CD4-positive, alpha-beta T cell treated with Interferon gamma for 1 hour (primary cell): ENCODE results near the gene ZNF19.
"Not testable (repeated sequence)": the region's sequence is repeated elsewhere in the genome, so short reads cannot be mapped to it uniquely, and the experiment has no call there.

Experiments
- DNase-seq: peaks from one replicate; pipeline ENCODE4 v3.0.0-alpha.2; 2020

The ZNF19 gene

DNA sequence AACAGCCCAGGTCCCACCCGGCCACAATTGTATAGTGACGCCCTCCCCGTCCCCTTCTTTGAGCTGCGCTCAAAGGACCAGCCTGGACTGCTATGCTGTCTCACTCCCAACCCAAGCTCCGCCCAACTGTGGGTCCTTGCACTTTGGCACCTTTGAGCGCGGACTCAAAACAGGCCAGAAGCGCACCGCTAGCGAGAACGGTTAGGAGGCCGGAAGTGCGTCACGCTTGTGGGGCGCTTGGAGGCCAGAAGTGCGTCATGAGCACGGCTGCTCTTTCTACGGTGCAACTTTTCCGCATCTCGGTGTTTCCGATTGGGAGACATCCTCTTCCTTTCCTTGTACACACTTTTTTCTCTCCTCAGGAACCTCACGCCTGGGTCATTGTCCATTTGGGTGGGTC is at the start of gene ZNF19:
Gene ZNF19, minus strand, starts transcription at position 203 of the 400 bp plus-strand sequence. CDS start 7,210 bp downstream, outside the sequence.
- no peak for DNase-seq

DNA sequence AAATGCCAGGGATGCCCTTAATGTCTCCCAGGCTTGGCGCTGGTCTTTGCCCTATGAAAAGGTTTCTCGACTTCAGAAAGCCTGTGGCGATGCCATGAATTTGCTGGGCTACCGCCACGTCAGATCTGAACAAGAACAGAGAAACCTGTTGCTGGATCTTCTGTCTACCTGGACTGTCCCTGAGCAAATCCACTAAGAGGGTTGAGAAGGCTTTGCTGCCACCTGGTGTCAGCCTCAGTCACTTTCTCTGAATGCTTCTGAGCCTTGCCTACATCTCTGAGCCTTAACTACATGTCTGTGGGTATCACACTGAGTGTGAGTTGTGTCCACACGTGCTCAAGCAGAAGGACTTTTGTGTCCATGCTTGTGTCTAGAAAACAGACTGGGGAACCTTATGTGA is 48.5 kb upstream of the ZNF19 start:
- peak; percentile 18 for DNase-seq

DNA sequence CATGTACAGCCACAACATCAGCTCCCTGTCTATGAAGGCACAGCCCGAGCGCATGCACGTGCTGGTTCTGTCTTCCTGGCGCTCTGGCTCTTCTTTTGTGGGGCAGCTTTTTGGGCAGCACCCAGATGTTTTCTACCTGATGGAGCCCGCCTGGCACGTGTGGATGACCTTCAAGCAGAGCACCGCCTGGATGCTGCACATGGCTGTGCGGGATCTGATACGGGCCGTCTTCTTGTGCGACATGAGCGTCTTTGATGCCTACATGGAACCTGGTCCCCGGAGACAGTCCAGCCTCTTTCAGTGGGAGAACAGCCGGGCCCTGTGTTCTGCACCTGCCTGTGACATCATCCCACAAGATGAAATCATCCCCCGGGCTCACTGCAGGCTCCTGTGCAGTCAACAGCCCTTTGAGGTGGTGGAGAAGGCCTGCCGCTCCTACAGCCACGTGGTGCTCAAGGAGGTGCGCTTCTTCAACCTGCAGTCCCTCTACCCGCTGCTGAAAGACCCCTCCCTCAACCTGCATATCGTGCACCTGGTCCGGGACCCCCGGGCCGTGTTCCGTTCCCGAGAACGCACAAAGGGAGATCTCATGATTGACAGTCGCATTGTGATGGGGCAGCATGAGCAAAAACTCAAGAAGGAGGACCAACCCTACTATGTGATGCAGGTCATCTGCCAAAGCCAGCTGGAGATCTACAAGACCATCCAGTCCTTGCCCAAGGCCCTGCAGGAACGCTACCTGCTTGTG is 47.8 kb upstream of the ZNF19 start:
- no peak for DNase-seq

DNA sequence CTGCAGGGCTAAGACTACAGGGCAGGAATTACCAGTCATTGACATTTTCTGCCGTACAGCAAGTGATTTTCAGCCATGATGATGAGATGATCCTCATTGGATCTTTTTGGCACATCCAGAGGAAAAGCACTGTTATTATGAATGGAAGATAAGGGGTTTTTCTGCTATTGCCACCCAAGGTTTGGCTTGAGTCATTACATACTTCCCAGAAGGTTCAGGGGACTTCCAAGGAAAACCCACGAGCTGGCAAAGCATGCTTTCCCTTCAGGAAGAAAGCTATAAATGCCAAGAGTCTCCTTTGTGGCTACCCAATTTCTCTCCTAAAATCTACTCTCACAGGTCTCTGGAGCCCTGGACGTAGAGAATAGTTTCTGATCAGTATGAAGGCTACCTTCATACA is 43.2 kb upstream of the ZNF19 start:
- DNase-seq = no peak

DNA sequence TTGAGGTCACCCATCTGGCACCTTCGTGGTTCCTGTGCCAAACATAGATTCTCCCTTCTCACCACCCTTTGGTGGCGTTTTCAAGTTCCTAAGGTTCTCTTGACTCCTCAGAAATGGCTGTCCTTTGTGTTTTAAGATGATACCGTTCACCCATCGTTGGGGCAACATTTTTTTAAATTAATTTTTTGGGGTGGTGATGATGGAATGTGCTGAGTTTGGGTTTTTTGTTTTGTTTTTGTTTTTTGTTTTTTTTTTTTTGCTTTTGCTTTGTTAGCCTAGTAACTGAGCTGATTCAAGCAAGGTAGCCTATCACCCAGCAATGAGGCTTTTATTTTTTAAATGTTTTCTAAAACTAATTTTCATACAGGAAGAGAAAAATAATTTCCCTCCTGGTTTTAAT is 39.7 kb upstream of the ZNF19 start:
- no peak for DNase-seq

DNA sequence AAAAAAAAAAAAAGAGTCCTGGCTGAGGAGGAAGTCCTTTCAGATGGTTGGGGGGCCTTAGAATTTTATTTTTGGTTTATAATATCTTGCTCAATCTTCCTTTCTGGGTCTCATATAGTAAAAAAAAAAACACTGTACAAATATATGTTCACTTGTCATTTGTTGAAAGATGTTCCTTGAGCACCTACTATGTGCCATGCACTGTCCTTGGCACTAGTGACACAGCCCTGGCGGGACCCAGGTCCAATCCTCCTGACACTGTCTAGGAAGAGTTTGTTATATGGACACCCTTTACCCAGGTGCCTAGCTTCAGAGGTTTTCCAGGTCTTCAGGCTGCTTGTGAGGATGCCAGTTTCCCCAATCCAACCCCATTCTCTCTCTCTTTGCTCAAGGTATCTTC is 39.1 kb upstream of the ZNF19 start:
- no peak for DNase-seq

DNA sequence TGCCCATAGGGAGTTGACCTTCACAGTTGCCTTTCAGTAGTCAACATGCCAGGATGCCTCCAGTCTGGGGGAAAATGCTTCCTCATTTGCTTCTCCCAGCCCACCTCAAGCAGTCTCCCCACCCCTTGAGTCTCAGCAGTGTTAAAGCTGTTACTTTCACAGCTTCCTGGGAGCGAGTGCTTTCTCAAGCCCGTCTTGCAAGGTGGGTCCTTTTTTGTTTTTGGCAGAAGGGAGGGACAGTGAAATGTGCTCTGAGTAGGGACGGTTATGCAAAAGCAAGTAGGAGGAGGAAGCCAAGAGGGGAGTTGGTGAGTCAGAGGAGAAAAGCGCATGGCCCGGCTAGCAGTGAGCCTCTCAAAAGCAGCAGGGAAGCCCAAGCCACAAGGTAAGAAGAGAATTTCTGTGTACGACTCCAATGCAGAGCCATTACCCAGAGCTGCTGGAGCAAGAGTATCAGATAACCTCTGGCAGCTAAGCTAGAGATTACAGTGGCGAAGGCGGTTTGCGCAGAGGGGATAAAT is 37.0 kb upstream of the ZNF19 start, which contains the start of gene CHST4:
Gene CHST4, plus strand, starts transcription at position 316 of the 521 bp plus-strand sequence. CDS start 10,252 bp downstream, outside the sequence.
- no peak for DNase-seq

DNA sequence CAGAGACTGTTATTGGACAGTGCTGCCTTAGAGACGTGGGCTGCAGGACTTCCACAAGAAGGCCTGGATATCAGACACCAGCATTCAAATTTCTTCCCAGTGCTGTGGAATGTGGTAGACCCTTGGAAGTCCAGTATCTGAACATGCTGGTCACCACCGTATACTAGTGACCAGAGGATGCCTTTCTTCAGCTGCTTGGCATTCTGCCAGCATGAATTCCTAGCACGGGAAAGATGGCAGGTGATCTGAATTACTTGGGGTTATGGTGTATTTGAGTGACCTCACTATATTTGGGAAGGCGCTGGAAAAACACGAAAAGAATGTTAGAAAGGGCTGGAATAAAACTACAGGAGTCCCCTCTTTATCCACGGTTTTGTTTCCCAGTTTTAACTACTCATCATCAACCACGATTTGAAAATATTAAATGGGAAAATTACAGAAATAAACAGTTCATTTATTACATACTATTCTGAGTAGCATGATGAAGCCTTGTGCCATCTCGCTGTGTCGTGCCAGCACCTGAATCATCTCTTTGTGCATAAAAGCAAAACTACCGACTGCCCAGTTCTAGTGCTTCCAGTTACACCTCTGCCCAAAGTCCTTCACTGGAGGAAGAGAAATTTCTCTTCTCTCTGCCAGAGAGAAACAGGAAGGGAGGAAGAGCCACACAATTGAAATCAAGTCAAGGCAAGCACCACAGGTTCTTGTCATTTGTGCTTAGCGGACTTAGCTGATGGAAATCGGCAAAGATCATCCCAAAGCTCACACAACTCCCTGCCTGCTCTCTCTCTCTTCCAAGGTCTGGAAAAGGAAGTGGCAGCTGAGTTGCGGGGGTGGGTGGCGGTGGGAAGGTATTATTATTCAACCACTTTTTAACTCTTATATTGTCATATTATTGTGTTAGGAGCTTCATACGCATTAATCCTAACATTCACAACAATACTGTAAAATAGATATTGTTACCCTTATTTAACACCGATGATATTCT is 35.7 kb upstream of the ZNF19 start:
- no peak for DNase-seq

DNA sequence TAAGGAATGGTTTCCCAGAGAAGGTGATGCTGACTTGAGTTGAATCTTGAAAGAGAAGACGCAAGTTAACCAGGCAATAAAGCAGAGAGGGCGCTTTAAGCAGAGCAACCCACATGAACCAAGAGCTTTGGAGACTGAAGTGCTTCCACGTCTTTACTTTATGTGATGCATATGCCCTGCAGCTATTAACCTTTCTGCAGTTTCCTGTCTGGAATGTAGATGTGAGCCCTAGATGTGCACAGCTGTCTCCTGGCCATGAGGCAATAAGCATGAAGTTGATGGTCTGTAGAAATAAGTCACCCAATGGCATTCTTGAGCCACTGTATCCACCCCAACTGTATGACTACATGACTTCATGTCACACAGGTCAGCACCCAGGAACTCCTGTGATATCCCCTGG is 31.4 kb upstream of the ZNF19 start:
- DNase-seq = no peak

DNA sequence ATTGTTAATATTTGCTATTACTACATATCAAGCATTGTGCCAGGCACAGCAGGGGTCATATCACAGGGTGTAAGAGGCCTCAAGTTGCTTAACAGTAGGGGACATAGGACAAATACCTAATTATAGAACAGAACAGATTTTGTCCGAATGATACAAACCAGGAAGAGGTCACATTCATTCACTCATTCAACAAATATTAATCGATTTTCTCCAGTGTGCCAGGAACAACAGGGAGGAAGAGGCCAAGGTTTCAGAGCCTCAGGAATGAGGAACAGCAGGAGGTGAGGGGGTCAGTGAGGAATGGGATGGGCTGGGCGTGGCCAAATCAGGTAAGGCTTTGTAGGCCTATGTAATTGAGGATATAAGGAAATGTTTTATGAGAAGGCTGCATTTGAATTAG is 25.9 kb upstream of the ZNF19 start:
- no peak for DNase-seq

DNA sequence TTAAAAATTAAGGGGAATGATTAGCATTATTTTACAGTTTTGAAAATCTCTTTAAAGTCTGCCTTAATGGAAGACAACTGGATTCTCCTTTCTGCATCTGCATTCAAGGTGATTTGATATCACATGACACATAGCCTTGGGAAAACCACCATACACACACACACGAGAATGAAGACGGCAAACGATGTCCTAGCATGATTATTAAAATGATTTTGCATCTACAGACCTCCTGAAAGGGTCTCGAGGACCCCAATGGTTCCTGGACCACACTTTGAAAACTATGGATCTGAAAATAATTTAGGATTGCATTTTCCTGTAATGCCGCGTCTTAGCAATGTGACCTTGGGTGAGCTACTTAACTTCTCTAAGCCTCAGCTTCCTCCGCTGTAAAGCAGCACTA is 25.4 kb upstream of the ZNF19 start:
- DNase-seq = no peak

DNA sequence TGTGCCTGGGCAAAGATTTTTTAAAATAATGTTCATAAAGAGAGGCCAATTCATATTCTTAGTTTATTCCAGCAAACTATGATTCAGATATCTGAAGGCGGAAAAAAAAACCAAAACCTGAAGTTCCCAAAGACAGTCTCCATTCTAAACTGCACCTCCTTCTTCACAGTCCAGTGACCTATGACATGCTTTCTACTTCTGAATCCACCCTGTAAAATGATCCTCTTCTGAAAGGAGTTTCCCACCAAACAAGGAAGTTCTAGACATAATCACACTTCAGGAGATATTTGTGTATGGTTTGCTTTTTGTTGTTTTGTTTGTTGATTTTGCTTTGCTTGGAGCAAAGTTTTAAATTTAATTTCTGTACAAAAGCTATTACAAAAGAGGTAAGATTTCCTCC is 24.2 kb upstream of the ZNF19 start:
- DNase-seq = no peak

DNA sequence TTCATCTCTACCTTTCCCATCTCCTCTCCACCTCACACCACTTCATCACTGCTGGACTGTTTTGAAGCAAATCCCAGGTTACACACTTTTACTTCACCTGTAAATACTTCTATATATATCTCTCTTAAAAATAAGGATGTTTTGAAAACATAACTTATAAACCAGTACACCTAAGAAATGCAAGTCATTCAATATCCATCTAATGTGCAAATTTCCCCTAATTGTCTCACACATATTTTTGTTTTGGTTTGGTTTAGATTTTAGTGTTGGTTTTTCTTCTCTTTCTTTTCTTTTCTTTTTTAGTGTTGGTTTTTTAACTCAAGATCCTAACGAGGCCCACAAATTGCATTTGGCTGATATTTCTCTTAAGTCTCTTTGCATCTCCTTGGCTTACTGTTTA is 17.9 kb upstream of the ZNF19 start:
- DNase-seq = no peak

DNA sequence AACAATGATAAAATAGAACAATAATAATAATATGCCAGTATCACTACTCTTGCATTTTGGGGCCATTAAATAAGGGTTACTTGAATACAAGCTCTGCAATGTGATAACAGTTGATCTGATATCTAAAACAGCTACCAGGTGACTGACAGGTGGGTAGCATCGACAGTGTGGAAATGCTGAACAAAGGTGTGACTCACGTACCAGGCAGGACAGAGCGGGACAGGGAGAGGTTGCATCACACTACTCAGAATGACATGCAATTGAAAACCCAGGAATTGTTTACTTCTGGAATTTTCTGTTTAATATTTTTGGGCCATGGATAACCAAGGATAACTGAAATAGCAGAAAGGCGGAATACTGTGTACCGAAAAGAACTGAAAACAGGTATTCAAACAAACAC is 15.8 kb upstream of the ZNF19 start:
- DNase-seq = no peak

DNA sequence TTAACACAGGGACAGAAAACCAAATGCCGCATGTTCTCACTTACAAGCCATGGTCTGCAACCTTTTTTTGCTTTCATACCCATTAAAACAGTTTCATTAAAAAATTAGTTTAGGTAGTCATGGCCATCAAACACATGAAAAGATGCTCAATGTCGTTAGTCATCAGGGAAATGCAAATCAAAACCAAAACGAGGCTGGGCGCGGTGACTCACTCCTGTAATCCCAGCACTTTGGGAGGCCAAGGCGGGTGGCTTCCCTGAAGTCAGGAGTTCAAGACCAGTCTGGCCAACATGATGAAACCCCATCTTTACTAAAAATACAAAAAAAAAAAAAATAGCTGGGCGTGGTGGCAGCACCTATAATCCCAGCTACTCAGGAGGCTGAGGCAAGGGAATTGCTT is 14.9 kb upstream of the ZNF19 start:
- DNase-seq = not testable (repeated sequence)

DNA sequence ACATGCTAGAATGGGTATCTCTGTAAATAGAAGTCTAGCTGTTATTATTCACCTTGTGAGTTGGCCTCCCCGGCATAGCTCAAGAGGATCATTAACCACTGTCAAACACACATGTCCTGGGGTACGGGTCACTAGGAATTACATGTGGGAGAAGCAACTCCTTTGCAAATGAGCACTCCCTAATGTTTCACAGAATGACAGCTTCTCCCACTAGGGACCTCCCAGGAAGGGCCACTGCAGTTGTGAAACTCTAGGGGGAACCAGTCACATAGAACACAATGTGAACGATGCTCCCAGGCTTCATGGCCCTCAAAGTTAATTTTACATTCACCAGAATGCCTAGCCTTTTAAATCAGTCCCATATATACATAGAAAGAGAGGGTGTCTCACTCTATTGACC is 12.4 kb upstream of the ZNF19 start:
- no peak for DNase-seq

DNA sequence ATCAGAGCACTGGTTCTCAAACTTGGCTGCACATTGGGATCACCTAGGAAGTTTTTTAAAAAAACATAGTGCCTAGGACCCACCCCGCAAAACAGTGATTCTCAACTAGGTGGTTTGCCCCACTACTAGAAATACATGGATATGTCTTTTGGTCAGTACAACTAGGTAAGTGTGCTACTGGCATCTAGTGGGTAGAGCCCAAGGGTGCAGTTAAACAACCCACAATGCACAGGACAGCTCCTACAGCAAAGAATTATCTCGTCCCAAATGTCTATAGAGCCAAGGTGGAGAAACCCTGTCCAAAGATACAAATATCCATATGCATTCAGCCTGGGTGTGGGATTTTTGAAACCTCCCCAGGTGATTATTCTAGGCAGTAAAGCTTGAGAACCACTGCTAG is 11.8 kb upstream of the ZNF19 start:
- DNase-seq = no peak

DNA sequence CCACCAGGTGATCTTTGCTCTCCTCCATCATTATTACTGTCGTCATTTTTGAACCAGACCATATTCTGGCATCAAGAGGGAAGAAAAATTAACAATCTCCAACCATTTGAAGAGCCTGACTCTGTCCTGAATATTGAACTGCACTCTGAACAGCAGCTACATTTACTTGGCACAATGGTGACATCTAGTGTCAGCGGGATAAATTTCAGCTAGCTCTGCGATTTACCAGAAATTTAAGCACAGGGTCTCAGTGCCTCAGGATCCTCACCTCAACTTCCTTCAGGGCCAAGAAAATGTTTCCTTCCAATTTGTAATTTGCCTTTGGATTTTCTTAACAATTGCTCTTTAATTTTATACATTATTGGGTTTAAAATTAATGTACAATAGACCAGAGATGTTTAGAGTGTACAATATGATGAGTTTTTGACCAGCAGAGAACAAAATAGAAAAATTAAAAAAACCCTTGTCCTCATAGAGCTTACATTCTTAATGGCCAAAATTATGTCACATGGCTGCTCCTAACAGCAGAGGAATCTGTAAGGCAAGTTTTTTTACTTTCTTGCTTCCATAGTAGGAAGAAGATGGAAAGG is 10.7 kb upstream of the ZNF19 start:
- DNase-seq = peak; percentile 21

DNA sequence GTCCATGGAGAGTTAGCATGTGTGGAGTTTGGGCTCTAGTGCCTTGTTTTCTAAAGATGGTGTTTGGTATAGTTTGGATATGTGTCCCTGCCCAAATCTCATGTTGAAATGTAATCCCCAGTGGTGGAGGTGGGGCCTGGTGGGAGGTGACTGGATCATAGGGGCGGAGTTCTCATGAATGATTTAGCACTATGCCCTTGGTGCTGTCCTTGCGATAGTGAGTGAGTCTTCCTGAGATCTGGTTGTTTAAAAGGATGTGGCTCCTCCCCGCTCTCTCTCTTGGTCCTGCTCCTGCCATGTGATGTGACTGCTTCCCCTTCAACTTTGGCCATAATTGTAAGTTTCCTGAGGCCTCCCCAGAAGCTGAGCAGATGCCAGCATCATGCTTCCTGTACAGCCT is 8.9 kb upstream of the ZNF19 start:
- DNase-seq = no peak

DNA sequence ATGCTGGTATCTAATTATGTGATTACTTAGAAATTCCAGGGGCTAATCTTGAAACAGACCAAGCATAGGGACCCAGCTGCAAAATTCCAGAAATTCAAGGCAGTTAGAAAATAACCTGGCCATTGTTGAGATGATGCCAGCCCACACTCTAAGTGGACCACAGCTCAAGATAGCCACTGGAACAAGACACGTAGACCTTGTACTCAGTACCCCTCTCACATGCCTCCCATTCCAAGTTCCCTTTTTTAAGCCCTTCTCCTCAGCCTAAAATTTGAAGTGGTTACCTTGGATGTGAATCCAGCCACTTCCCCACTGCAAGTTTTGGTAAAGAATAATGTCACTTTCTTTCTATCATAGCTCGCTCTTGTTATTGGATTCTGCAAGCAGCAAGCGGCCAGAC is 4.1 kb upstream of the ZNF19 start:
- no peak for DNase-seq

DNA sequence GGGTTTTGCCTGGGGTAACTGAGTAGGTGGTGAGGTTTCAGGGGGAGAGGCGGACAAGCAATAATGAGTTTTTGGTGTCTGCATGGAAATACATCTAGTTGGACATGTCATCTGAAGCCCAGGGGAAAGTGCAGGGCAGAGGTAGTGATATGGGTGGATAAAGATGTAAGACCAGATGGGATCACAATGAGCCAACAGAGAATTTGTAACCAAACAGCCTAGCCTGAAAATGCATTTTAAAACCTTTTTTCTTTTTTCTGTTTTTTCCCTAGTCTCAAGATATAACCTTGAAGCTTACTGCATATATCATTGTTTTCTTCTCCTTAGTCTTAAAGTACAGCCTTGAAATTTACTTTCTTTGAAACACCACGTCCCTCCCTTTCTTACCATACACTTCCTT is 3.7 kb upstream of the ZNF19 start:
- no peak for DNase-seq

DNA sequence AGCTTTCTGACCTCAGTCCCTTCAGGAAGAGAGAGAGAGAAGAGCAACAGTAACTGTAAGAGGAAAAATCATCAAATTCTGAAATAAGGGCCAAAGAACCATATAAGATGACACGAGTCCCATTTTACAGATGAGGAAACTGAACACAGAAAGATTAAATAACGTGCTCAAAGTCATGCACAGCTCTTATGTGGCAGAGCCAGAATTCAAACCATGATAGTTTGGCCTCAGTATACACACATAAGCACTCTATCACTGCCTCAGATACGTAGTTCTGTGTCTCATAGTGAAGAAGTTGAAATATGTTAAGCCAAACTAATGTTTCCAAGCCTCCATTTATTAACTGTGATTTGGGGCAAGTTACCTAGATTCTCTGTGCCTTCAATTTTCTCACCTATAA is 1.9 kb upstream of the ZNF19 start:
- DNase-seq = no peak

DNA sequence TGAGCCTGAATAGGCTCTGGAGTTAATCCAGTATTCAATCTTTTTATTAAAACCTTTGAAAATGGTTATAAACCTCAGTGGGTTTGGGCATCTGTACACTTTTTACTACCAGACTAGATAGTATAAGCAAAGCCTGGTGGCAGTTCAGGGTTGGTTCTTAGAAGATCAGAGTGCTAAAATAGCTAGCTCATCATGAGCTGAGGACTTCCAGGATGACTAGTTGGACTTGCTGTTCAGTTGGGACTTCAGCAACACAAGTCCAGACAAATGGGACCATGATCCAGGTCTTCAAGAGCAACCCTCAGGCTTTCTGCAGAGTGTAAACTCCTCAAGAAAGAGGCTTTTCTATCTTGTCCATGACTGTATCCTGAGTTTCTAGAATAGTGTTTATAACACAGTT is 1.2 kb upstream of the ZNF19 start:
- DNase-seq = no peak
